DMS114 treated with DMSO at 0.1 percent for 48 hours (cell line): ENCODE data around the gene SLAMF9.
A peak's percentile ranks its signal among the peaks of the same experiment; 100 is the strongest.

Experiments used
- DNase-seq: peaks from one replicate; lab custom pipeline; 2025; ENCODE audit not compliant: unreplicated experiment; lab: John Stamatoyannopoulos, UW

Gene SLAMF9

DNA sequence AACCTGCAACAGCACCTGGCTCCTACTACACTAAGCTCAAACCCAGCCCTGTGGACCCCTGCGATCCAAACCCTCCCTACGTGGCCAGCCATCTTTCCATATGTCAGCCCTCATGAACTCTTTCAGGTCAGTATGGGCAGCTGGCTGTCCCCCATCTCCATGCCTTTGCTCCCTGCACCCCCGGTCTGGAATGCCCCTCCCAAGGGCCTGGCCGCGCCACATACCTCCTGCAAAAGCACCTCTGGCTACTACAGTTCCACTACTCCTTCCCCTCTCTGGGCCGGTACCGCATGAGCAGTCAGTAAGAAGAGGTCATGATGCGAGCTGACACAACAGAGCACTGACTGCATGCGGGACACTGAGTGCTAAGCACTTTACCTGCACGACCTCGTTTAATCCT lies 18.7 kb downstream of the SLAMF9 start:
- no peak for DNase-seq

GRCh38 chr1:159934136-159935039 lies 19.6 kb downstream of the SLAMF9 start:
- DNase-seq = no peak

DNA sequence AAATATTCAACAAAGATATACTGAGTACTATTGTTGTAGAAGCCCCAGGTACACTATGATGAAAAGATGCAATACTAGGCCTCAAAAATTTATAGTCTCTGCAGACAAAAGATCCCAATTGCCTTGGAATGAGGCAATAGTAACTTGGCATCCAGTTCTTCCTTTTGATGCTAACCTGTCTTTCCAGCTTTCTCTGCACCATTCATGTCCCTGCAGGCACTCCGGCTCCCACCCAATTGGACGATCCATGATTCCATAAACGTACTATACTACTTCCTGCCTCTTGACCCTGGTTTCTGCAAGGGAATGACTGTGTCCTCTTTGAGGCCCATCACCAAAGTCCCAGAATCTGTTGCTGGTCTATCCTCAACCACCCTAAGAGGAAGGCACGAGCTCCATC lies 20.7 kb downstream of the SLAMF9 start:
- no peak for DNase-seq

GRCh38 chr1:159932296-159933285 lies 21.4 kb downstream of the SLAMF9 start:
- DNase-seq = no peak

DNA sequence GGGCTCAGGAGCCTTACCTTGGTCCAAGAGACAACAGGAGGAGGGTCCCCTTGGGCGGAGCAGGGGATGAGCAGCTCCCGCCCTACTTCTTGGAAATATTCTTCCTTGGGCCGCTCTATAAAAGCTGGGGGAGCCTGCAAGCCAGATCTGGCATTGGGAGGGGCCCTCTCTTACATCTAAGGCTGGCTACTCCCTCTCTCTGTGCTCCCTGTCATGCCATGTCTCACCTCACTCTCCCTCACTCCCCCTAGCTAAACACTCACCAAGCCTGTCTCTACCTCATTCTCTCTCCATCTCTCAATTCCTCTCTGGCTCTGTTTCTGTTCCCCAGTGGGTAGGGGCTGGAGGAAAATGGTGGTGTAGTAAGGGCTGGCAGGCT lies 22.3 kb downstream of the SLAMF9 start:
- no peak for DNase-seq

DNA sequence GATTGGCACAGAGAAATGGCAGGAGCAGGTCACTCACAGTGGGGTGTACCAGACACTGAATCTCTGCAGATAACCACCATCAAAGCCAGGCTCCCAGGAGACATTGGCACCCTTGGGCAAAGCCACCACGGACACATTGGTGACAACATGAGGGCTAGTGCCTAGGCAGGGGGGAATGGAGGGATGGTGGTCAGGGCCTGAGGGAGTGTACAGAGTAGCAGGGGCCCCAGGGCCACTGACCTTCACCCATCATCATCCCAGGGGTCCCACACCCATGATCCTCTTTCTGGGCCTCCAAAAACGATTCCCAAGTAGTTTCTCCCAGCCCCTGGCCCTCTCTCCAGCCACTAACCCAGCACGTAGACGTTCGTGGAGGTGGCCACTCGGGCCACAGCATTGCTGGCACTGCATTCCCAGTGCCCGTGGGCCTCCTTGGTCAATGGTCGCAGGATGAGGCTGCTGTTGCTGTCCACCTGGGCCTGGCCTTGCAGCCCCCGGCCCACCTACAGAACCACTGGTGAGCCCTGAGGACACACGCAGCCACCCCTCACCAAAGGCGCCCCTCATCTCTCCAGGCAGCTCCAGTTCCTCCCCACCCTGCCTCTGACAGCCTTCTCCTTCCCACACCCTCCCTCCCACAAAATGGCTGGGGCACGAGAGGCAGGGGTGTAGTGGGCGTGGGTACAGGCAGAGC lies 22.8 kb downstream of the SLAMF9 start:
- no peak for DNase-seq

- DNase-seq = no peak
Measured at GRCh38 chr1:159930634-159931033, 23.4 kb downstream of the SLAMF9 start.

GRCh38 chr1:159930216-159930615 lies 23.8 kb downstream of the SLAMF9 start:
- DNase-seq = no peak

GRCh38 chr1:159929155-159930051 lies 24.6 kb downstream of the SLAMF9 start:
- DNase-seq = no peak

DNA sequence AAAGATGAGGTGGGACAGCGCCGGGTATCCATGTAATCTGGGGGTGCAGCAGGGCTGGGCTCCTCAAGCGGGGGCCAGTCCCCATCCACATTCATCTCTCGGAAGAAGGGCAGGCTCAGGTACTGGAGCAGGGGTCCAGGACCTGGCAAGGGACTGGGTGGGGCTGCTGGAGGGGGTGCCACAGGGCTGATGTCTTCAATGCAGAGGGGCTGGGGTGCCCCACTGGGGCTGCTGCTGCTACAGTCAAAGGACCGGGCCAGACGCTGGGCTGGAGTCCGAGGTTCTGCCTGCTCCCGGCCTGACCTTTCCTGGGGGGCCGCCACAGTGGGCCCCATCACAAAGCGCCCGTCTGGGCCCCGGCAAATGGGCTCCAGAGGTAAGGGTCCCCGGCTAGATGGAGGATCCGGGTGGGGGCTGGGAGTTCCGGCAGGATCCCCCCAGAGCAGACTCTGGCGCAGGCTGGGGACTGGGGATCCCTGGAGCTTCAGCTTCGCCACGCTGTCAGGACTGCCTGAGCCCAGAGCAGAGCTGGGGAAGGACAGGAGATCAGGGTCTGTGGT lies 25.5 kb downstream of the SLAMF9 start:
- DNase-seq = no peak

- DNase-seq = no peak
Measured at GRCh38 chr1:159927849-159928431, 26.1 kb downstream of the SLAMF9 start.

GRCh38 chr1:159927211-159927848 lies 26.7 kb downstream of the SLAMF9 start:
- no peak for DNase-seq

DNA sequence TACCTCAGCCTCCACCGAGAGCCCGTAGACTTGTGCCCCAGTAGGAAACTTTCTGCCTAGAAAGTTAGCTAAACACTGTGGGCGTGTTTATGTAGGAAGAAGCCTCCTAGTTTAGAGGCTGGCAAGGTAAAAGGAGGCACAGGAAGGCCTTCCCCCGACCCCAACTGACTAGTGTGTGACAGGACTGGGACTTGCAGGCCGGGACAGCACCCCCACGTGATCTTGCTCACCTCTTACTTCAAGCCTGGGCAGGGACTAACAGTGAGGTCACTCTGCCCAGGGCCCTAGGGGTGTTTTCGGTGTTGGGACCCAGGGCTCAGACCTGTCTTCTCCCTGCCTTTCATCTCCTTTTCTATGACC lies 28.3 kb downstream of the SLAMF9 start:
- no peak for DNase-seq

GRCh38 chr1:159924791-159925718 lies 29.0 kb downstream of the SLAMF9 start, which contains the start of gene TAGLN2:
TSS of gene TAGLN2 (minus strand) at chr1:159925507. CDS start at chr1:159920509, 4,998 bp downstream.
- DNase-seq = peak; percentile 87

- DNase-seq = no peak
Measured at GRCh38 chr1:159924025-159924790, 29.8 kb downstream of the SLAMF9 start.

DNA sequence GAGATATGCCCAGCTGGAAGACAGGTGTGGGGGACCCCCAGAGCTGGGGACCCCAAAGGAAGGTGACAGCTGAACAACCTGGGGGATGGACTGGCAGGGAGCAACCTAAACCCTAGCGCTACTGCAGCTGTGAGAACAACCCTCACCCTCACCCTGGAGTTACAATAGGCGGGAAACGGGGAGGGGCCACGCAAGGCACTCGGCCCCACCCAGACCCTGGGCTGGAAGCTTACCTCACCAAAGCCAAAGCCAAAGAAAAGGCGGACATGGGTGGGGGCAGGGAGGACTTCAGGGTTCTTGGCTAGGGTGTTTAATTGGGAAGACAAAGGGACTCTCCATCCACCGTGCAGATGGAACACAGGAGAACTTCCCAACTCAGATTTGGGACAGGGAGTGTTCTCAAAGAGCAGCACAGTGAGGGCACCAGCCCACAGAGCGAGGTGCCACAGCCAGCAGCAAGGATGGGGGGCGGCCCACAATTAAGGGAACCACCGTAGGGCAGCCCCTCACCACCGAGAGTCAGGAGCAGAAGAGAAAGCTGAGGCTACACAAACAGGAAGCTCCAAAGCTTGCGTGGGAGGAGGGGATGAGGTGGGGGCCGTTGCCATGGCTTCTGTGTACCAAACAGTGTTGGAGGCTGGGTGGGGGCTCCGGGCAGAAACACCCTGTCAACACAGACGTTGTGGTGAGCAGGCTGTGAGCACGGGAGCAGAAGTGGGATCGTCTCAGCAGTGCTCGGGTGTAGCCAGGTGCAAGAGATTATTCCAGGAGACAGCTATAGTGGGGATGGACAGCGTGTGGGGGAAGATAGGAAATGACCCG lies 30.6 kb downstream of the SLAMF9 start:
- DNase-seq = no peak
